Tibial artery (tissue), 4 donors: ENCODE results near the gene TMEM253.

Source experiments
- DNase-seq, 2 donors: peaks; one replicate each; pipeline ENCODE4 v3.0.0-alpha.2; 2019
- H3K27ac ChIP-seq, 2 donors: fragments of 200-600 bp; sonication (generic) in 1 of 2; 1 replicate in 1 of 2; 2 replicates in 1 of 2; pipeline ENCODE4 v1.5.1; 2018 to 2019; ENCODE audit warnings: mild to moderate bottlenecking in 1 of 2
- H3K27me3 ChIP-seq, 2 donors: fragments of 200-600 bp; sonication (generic) in 1 of 2; one replicate each; pipeline versions ENCODE4 v1.5.1 to v1.6.0; 2016 to 2019
- H3K36me3 ChIP-seq, 3 donors: fragments of 200-600 bp; sonication (generic) in 2 of 3; one replicate each; pipeline ENCODE4 v1.5.1; 2016 to 2019; ENCODE audit warnings: mild to moderate bottlenecking in 2 of 3
- H3K4me1 ChIP-seq, 4 donors: fragments of 200-600 bp; sonication (generic) in 2 of 4; 1 replicate in 3 of 4; 2 replicates in 1 of 4; pipeline ENCODE4 v1.5.1; 2016 to 2019
- H3K4me3 ChIP-seq, 2 donors: fragments of 200-600 bp; sonication (generic) in 1 of 2; 1 replicate in 1 of 2; 2 replicates in 1 of 2; pipeline ENCODE4 v1.5.1; 2018 to 2019; ENCODE audit warnings: mild to moderate bottlenecking in 2 of 2
- H3K9me3 ChIP-seq, 3 donors: fragments of 200-600 bp; sonication (generic) in 1 of 3; one replicate each; pipeline ENCODE4 v1.5.1; 2016 to 2019
- CTCF ChIP-seq, 2 experiments: fragments of 200-600 bp in 1 of 2; fragments of 450-650 bp in 1 of 2; IDR thresholded peaks; one replicate each; pipeline ENCODE4 v1.5.1; 2017 to 2019; ENCODE audit warnings: antibody characterized with exemption in 2 of 2, mild to moderate bottlenecking in 1 of 2, moderate library complexity in 1 of 2
- intact Hi-C: fragments of 100-400 bp; cut with DNase I; formaldehyde crosslinking; loops from one replicate; pipeline ENCODE4 v1.15.0; 2023; ENCODE audit warnings: low total_unique reads

The TMEM253 gene

GRCh38 chr14:21070083-21070609 lies 30.7 kb upstream of the TMEM253 start, which contains the start of gene ARHGEF40:
Gene ARHGEF40 (plus strand): TSS chr14:21070304. CDS start chr14:21070397, 93 bp downstream.
- DNase-seq = peak; percentile 61 to 85
- TF ChIP-seq CTCF (IDR thresholded peaks at IDR 0.05) = no peak
- Histone ChIP-seq H3K9me3 (no peaks in the 10 kb centered on the region), H3K27me3 (no peaks in the 10 kb centered on the region), H3K4me3 (peak within 1 kb of the TSS; percentile 76 to 77), H3K36me3 (peaks cover 0 to 18% (median 10%) of the 10 kb centered on the region in 3 donors), H3K27ac (peak within 1 kb of the TSS; percentile 86 to 92), H3K4me1 (peaks cover 0 to 40% (median 28%) of the 10 kb centered on the region in 4 donors)
- intact Hi-C loops = loop anchor here (1.0 kb wide), 1 partner anchor 34 kb away; no protein-coding TSS in a partner anchor

GRCh38 chr14:21070610-21071224 lies 30.1 kb upstream of the TMEM253 start:
- intact Hi-C loops = loop anchor here (1.0 kb wide), 1 partner anchor 34 kb away; no protein-coding TSS in a partner anchor
- Histone ChIP-seq H3K4me3 (peak overlapping the region; percentile 76 to 77), H3K36me3 (peaks cover 3 to 24% (median 16%) of the 10 kb centered on the region in 3 donors), H3K9me3 (no peaks in the 10 kb centered on the region), H3K4me1 (peaks cover 0 to 40% (median 28%) of the 10 kb centered on the region in 4 donors), H3K27me3 (no peaks in the 10 kb centered on the region), H3K27ac (peak overlapping the region; percentile 86 to 92)
- peak; percentile 62 to 79 for DNase-seq
- TF ChIP-seq CTCF (IDR thresholded peaks at IDR 0.05) = no peak

GRCh38 chr14:21071225-21072030 lies 29.4 kb upstream of the TMEM253 start:
- no peaks in the 10 kb centered on the region for H3K27me3 ChIP-seq
- no peak for TF ChIP-seq CTCF (IDR thresholded peaks at IDR 0.05)
- no peaks in the 10 kb centered on the region for H3K9me3 ChIP-seq
- H3K36me3 ChIP-seq = peaks cover 10 to 31% (median 23%) of the 10 kb centered on the region in 3 donors
- peak overlapping the region; percentile 86 to 92 for H3K27ac ChIP-seq
- intact Hi-C loops = no loop called here
- H3K4me1 ChIP-seq = peaks cover 0 to 40% (median 28%) of the 10 kb centered on the region in 4 donors
- DNase-seq = peak; percentile 89 to 93
- H3K4me3 ChIP-seq = peak overlapping the region; percentile 76 to 77

GRCh38 chr14:21072031-21072473 lies 28.8 kb upstream of the TMEM253 start:
- DNase-seq = peak in 1 of 2 donors; percentile 64
- Histone ChIP-seq H3K36me3 (peaks cover 13 to 37% (median 29%) of the 10 kb centered on the region in 3 donors), H3K4me3 (peak overlapping the region; percentile 76 to 77), H3K27ac (peak overlapping the region; percentile 86 to 92), H3K4me1 (peaks cover 0 to 40% (median 28%) of the 10 kb centered on the region in 4 donors), H3K27me3 (no peaks in the 10 kb centered on the region), H3K9me3 (no peaks in the 10 kb centered on the region)
- intact Hi-C loops = no loop called here
- TF ChIP-seq CTCF (IDR thresholded peaks at IDR 0.05) = peak in 1 of 2 experiments; percentile 6

- Histone ChIP-seq H3K4me3 (no peak overlapping the region), H3K27me3 (no peaks in the 10 kb centered on the region), H3K9me3 (no peaks in the 10 kb centered on the region), H3K36me3 (peaks cover 13 to 45% (median 37%) of the 10 kb centered on the region in 3 donors), H3K27ac (peak overlapping the region; percentile 86 to 92), H3K4me1 (peaks cover 0 to 40% (median 28%) of the 10 kb centered on the region in 4 donors)
- intact Hi-C loops = no loop called here
- no peak for DNase-seq
- no peak for TF ChIP-seq CTCF (IDR thresholded peaks at IDR 0.05)
Observed at GRCh38 chr14:21072781-21073339, 28.0 kb upstream of the TMEM253 start.
